GM21360 (cell line): Measurements from ENCODE around the gene SH3BP5L.

Experiments
- ATAC-seq: cut with Tn5 transposase; IDR thresholded peaks from one replicate; pipeline ENCODE4 v1.9.1; 2021; ENCODE audit warnings: mild to moderate bottlenecking, moderate library complexity; ENCODE audit not compliant: unreplicated experiment

SH3BP5L gene

GRCh38 chr1:248825909-248826760 is at the start of gene SH3BP5L:
SH3BP5L (minus strand) TSS chr1:248825915; CDS start chr1:248824935, 980 bp downstream.
- ATAC-seq = peak; percentile 85

GRCh38 chr1:248873993-248874533 is 48.3 kb upstream of the SH3BP5L start:
- ATAC-seq = peak; percentile 58

- peak; percentile 75 for ATAC-seq
These were observed 47.8 kb upstream of the SH3BP5L start for GRCh38 chr1:248873409-248873992.

- ATAC-seq = peak; percentile 43
These were observed 47.2 kb upstream of the SH3BP5L start for GRCh38 chr1:248872752-248873408.

DNA sequence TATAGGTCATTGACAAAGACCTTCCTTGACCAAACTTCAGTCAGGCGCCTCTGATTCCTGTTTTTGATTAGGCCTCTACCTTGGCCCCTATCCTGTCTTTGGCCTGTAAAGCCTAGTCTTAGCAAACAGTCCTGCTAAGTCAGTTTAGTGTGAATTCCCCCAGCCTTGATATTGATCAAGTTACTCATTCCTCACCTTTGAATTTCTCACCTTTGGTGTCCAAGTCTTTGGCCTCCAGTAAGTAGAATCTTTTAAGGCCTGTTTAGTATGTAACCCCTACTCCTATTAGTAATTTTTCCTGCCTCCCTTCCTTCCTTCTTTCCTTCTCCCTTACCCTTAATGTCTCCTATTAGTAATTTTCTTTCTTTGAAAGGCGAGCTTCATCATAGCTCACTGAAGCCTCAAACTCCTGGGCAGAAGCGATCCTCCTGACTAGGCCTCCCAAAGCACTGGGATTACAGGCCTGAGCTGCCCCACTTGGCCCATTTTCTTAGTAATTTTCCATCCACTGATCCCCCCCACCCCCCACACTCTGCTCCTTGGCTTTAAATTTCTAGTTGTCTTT is 46.2 kb upstream of the SH3BP5L start:
- ATAC-seq = no peak

DNA sequence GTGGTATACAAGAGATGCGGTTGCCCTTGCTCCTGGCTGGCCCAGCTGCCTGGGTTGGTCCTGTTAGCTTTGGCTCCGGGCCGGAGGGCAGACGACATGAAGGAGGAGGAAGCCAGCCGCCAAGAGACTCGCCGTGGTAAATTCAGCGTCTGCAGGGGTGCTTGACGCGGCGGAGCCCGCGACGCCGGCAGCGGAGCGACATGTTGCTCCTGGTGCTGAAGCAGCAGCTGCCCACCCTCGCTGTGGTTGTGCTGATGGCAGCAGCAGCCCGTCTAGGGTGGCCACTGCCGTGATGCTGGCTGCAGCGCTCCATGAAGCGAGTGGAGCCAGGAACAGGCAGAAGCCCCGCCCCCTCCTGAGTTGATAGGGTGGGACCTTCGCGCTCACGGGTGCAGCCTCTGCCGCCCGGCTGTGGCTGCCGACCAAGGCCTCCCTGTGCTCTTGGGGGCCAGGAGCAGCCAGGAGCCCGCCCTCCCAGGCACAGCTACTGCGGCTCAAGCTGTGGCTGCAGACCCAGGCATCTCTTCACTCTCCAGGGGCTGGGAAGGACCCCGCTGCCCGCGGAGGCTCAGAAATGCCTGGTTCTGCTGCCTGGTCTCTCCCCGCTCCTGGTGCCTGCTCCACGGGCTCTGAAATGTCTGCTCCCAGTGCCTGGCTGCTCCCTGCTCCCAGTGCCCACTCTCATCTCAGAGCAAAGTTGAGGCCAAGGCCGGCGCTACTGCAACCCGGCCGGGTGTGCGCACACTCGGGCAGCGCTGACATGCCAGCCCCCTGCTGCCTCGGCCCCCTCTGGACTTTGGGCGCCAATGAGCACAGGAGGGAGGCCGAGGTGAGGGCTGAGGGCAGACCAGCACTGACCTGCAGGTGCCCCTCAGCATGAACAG is 37.5 kb upstream of the SH3BP5L start:
- ATAC-seq = peak; percentile 58

DNA sequence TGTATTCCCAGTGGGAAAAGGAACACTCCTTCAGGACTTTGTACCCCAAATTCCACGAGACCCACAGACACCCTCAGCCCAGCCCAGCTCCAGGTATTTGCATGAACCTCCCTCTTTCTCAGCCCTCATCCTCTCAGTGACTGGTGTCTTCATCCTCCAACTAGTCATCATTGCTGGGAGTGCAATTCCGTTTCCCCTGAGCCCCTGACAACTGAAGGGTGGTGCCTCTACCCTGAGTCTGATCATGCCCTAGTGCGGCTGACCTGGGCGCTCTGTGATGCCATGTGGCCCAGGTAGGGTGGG is 36.9 kb upstream of the SH3BP5L start:
- peak; percentile 1 for ATAC-seq

GRCh38 chr1:248861616-248862015 is 35.9 kb upstream of the SH3BP5L start:
- ATAC-seq = no peak

DNA sequence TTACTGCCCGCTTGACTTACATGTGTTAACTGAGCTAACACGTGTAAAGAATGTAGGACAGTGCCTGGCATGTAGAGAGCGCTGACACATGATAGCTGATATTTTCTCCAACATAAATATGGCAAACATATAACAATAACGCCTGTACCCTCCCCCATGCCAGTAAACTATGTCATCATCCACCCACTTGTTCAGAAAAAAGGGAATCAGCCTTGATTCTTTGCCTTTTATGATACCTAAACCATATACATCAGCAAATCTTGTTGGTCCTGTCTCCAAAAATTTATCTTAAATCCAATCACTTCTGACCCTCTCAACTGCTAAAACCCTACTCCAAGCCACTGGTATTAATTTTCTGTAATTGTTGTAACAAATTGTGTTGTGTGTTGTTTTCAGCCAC is 34.3 kb upstream of the SH3BP5L start:
- no peak for ATAC-seq

DNA sequence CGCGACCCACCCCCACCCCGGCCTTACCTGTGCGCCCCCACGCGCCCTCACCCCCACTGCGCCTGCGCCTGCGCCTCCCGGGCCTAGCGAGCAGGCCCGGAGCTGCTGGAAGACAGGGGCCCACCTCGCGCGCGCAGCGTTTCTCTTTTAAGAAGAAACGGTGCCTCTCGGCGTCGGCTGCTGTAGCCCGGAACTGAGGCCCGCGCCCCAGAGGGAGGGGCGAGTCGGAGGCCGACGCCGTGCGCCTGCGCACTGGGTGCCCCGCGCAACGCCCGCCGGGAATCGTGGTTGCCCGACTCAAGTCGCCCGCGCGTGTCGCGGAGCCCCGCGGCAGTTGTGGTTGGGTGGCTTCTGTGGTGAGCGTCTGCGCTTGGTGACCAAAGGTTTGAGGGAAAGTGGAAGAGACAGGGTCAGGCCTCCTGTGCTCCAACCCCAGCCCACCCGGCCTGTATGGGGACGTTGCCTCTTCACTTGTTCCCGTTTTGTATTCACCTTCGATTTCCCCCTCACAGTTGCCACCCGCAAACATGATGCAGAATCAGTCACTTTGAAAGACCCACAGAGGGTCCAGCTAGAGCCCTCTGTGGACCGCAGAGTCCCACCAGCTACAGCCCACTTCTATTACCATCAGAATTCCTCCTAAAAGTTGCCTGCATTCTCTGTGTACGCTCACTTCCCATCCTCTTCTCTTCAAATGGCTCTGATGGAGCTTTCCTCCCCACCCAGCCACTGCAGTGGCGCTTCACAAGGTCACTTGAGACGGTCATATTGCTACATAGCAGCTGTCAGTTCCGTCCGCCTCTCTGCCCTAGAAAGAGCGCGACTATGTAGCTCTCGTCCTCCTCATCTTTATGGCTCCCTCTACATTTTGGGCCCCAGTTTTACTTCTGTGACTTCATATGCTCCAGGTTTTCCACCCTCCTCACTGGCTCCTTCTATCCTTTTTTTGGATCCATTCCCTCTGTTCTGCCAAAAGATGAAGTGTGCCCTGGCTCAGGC is 33.5 kb upstream of the SH3BP5L start, which contains the start of gene ZNF692:
TSS of gene ZNF692 (minus strand) at position 195 of the 999 bp plus-strand sequence. CDS start 776 bp downstream, outside the sequence.
- ATAC-seq = peak; percentile 77

GRCh38 chr1:248858096-248858890 is 32.6 kb upstream of the SH3BP5L start:
- ATAC-seq = peak; percentile 34

DNA sequence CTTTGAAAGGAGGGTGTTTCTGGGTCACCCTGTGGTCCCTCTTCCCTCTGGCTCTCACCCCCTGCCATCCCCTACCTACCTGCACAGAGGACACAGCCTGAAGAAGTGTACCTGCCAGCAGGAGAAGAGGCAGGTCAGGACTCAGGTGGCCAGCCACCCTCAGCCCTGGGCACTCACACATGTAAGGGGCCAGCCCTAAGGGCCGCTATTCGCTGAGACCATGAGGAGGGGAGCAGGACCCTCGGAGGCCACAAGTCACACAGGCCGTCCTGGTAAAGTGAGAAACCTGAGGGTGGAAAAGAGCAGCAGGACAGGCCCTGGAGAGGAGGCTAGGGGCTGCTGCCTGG is 32.0 kb upstream of the SH3BP5L start:
- peak; percentile 3 for ATAC-seq

- no peak for ATAC-seq
These were observed 31.5 kb upstream of the SH3BP5L start for GRCh38 chr1:248857201-248857600.

DNA sequence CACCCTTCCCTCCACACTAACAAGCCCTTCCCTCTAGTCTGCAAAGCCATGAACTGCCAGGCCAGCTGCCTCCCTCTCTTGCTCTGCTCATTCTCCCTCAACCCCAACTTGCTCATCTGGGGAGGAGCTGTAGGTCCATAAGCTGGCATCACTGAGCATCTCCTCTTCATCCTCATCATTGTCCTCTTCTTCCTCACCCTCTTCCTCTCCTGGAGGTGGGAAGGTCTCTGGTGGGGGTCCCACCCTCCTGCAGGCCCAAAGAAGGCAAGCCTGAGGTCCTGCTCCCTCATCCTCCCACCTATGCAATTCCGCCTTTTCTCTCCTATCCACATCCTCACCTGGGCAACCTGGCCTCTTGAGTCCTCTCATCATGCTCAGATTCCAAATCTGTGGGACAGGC is 30.5 kb upstream of the SH3BP5L start:
- ATAC-seq = no peak

GRCh38 chr1:248855580-248855979 is 29.9 kb upstream of the SH3BP5L start:
- no peak for ATAC-seq

GRCh38 chr1:248853663-248854375 is 28.1 kb upstream of the SH3BP5L start:
- ATAC-seq = no peak

- ATAC-seq = no peak
These were observed 27.0 kb upstream of the SH3BP5L start for GRCh38 chr1:248852481-248853405.
